ENCODE data around the gene NTNG1.

DNA sequence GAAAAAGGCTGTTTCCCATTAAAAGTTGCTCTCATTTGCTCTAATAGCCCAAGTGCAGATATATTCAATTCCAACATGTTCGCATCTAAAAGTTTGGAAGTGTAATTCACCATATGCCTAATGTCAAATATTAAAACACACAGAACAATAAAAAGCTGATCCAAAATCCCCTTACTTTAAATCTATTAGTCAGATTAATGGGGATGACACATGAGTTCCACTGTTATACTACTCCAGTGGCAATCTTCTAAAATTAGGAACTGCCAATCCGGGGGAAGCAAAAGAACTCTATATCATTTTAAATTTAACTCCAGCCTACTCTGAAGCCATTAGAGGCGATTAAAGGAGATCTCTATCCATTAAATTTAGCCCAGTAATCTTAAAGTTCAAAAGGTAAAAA is 317.1 kb downstream of the NTNG1 start:
- TF ChIP-seq, protein P1, sequence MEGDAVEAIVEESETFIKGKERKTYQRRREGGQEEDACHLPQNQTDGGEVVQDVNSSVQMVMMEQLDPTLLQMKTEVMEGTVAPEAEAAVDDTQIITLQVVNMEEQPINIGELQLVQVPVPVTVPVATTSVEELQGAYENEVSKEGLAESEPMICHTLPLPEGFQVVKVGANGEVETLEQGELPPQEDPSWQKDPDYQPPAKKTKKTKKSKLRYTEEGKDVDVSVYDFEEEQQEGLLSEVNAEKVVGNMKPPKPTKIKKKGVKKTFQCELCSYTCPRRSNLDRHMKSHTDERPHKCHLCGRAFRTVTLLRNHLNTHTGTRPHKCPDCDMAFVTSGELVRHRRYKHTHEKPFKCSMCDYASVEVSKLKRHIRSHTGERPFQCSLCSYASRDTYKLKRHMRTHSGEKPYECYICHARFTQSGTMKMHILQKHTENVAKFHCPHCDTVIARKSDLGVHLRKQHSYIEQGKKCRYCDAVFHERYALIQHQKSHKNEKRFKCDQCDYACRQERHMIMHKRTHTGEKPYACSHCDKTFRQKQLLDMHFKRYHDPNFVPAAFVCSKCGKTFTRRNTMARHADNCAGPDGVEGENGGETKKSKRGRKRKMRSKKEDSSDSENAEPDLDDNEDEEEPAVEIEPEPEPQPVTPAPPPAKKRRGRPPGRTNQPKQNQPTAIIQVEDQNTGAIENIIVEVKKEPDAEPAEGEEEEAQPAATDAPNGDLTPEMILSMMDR (IDR thresholded peaks at IDR 0.05): no peak
- TF ChIP-seq EZH2 (IDR thresholded peaks at IDR 0.05): no peak
- TF ChIP-seq EZH2phosphoT487 (IDR thresholded peaks at IDR 0.05): no peak

Measured in neural progenitor cell (in vitro differentiated cells).